Activated CD8-positive, alpha-beta T cell treated with anti-CD3 and anti-CD28 coated beads, Interleukin-2, amount 10 ng/mL, durations not matched to agents 7 days and 5 days (primary cell): ENCODE data around the gene EAF1. TPM values are rescaled to one million over a fixed set of nuclear protein-coding genes. Genes with fewer than 3 reads are reported as not detected.
A peak's percentile ranks its signal among the peaks of the same experiment; 100 is the strongest.
"Not testable (repeated sequence)": the region's sequence is repeated elsewhere in the genome, so short reads cannot be mapped to it uniquely, and the experiment has no call there.

Source experiments
- ATAC-seq: fragments of 150-1000 bp; cut with Tn5 transposase; one replicate; pipeline ENCODE4 v1.10.0; 2021; ENCODE audit warnings: moderate library complexity
- CTCF ChIA-PET: fragments of 350-600 bp; sonication (Branson Sonifier 250); formaldehyde crosslinking; loops from one replicate; lab custom pipeline; 2021; ENCODE audit warnings: antibody characterized with exemption; lab: Charles Lee
- POLR2A ChIA-PET: fragments of 350-600 bp; sonication (Branson Sonifier 250); formaldehyde crosslinking; loops from one replicate; lab custom pipeline; 2021; ENCODE audit warnings: antibody characterized with exemption; lab: Charles Lee
- DNase-seq: peaks from one replicate; pipeline ENCODE4 v3.0.0-alpha.2; 2020
- H3K27ac Mint-ChIP-seq: one replicate; pipeline ENCODE4 v1.8.0; 2021; ENCODE audit warnings: mild to moderate bottlenecking, mixed read lengths
- H3K27me3 Mint-ChIP-seq: one replicate; pipeline ENCODE4 v1.8.0; 2021; ENCODE audit warnings: low read depth, mixed read lengths
- H3K36me3 Mint-ChIP-seq: one replicate; pipeline ENCODE4 v1.8.0; 2021; ENCODE audit warnings: low read depth, mixed read lengths
- H3K4me1 Mint-ChIP-seq: one replicate; pipeline ENCODE4 v1.8.0; 2021; ENCODE audit warnings: low read depth, mixed read lengths
- H3K4me3 Mint-ChIP-seq: one replicate; pipeline ENCODE4 v1.8.0; 2021; ENCODE audit warnings: mild to moderate bottlenecking, mixed read lengths
- H3K9me3 Mint-ChIP-seq: one replicate; pipeline ENCODE4 v1.8.0; 2022; ENCODE audit warnings: mixed read lengths; ENCODE audit not compliant: insufficient read depth
- total RNA-seq, 2 experiments: library from RNA; stranded (reverse); gene quantifications; one replicate each; pipeline ENCODE4 v1.2.3, GENCODE V29; 2021

EAF1 gene
- total RNA-seq, 2 experiments from 2014 or later: 31.3 to 31.5 TPM

- no peak overlapping the region for H3K27ac Mint-ChIP-seq
- ChIA-PET POLR2A (no interaction called here), CTCF (interaction anchor here (0.7 to 1.9 kb wide), 3 partner anchors 62 to 200 kb away, joined by 3 to 7 read pairs (median 5); no protein-coding TSS in a partner anchor)
- peaks cover 3% of the 10 kb centered on the region for H3K36me3 Mint-ChIP-seq
- ATAC-seq (no peak), DNase-seq (no peak)
- H3K4me3 Mint-ChIP-seq: no peak overlapping the region
- peaks cover 8% of the 10 kb centered on the region for H3K4me1 Mint-ChIP-seq
- H3K27me3 Mint-ChIP-seq: peaks cover 3% of the 10 kb centered on the region
- no peaks in the 10 kb centered on the region for H3K9me3 Mint-ChIP-seq
Measured at GRCh38 chr3:15467227-15468181, 40.1 kb downstream of the EAF1 start.

GRCh38 chr3:15470261-15470660 is 42.9 kb downstream of the EAF1 start:
- ChIA-PET CTCF (interaction anchor here (1.6 kb wide), 2 partner anchors 10 to 15 kb away, joined by 4 read pairs; no protein-coding TSS in a partner anchor), POLR2A (no interaction called here)
- no peaks in the 10 kb centered on the region for H3K9me3 Mint-ChIP-seq
- peaks cover 3% of the 10 kb centered on the region for H3K27me3 Mint-ChIP-seq
- no peak for ATAC-seq
- H3K36me3 Mint-ChIP-seq: peaks cover 3% of the 10 kb centered on the region
- no peak overlapping the region for H3K27ac Mint-ChIP-seq
- peaks cover 3% of the 10 kb centered on the region for H3K4me1 Mint-ChIP-seq
- H3K4me3 Mint-ChIP-seq: no peak overlapping the region
- DNase-seq: no peak

- H3K4me1 Mint-ChIP-seq: peaks cover 3% of the 10 kb centered on the region
- DNase-seq (no peak), ATAC-seq (no peak)
- ChIA-PET CTCF (interaction anchor here (1.1 kb wide), 1 partner anchor 8 kb away, joined by 3 read pairs; no protein-coding TSS in a partner anchor), POLR2A (interaction anchor here (0.7 kb wide), 1 partner anchor 15 kb away, joined by 3 read pairs; no protein-coding TSS in a partner anchor)
- no peak overlapping the region for H3K27ac Mint-ChIP-seq
- no peaks in the 10 kb centered on the region for H3K9me3 Mint-ChIP-seq
- peaks cover 3% of the 10 kb centered on the region for H3K27me3 Mint-ChIP-seq
- H3K36me3 Mint-ChIP-seq: peaks cover 3% of the 10 kb centered on the region
- no peak overlapping the region for H3K4me3 Mint-ChIP-seq
Measured at GRCh38 chr3:15470849-15471248, 43.5 kb downstream of the EAF1 start.

- no peak for DNase-seq
- H3K27ac Mint-ChIP-seq: no peak overlapping the region
- peaks cover 3% of the 10 kb centered on the region for H3K4me1 Mint-ChIP-seq
- H3K36me3 Mint-ChIP-seq: no peaks in the 10 kb centered on the region
- peaks cover 3% of the 10 kb centered on the region for H3K27me3 Mint-ChIP-seq
- POLR2A ChIA-PET: no interaction called here
- CTCF ChIA-PET: interaction anchor here (1.1 kb wide), 1 partner anchor 9 kb away, joined by 3 read pairs; no protein-coding TSS in a partner anchor
- H3K9me3 Mint-ChIP-seq: no peaks in the 10 kb centered on the region
- no peak for ATAC-seq
- no peak overlapping the region for H3K4me3 Mint-ChIP-seq
Measured at GRCh38 chr3:15471861-15472260, 44.5 kb downstream of the EAF1 start.

GRCh38 chr3:15475161-15475560 is 47.8 kb downstream of the EAF1 start:
- H3K9me3 Mint-ChIP-seq: no peaks in the 10 kb centered on the region
- ChIA-PET CTCF (no interaction called here), POLR2A (no interaction called here)
- no peak overlapping the region for H3K4me3 Mint-ChIP-seq
- no peaks in the 10 kb centered on the region for H3K36me3 Mint-ChIP-seq
- H3K4me1 Mint-ChIP-seq: no peaks in the 10 kb centered on the region
- ATAC-seq (no peak), DNase-seq (no peak)
- H3K27me3 Mint-ChIP-seq: peaks cover 3% of the 10 kb centered on the region
- H3K27ac Mint-ChIP-seq: no peak overlapping the region

GRCh38 chr3:15476378-15476777 is 49.0 kb downstream of the EAF1 start:
- no peaks in the 10 kb centered on the region for H3K4me1 Mint-ChIP-seq
- ChIA-PET POLR2A (no interaction called here), CTCF (no interaction called here)
- DNase-seq: no peak
- H3K9me3 Mint-ChIP-seq: no peaks in the 10 kb centered on the region
- peaks cover under 1% of the 10 kb centered on the region for H3K27me3 Mint-ChIP-seq
- peaks cover 2% of the 10 kb centered on the region for H3K36me3 Mint-ChIP-seq
- H3K27ac Mint-ChIP-seq: no peak overlapping the region
- no peak overlapping the region for H3K4me3 Mint-ChIP-seq
- ATAC-seq: no peak

- peak overlapping the region; percentile 0 for H3K27ac Mint-ChIP-seq
- no peaks in the 10 kb centered on the region for H3K9me3 Mint-ChIP-seq
- DNase-seq: no peak
- H3K27me3 Mint-ChIP-seq: peaks cover 8% of the 10 kb centered on the region
- no peak overlapping the region for H3K4me3 Mint-ChIP-seq
- ChIA-PET CTCF (interaction anchor here (0.8 kb wide), 1 partner anchor 79 kb away, joined by 3 read pairs; no protein-coding TSS in a partner anchor), POLR2A (no interaction called here)
- H3K4me1 Mint-ChIP-seq: no peaks in the 10 kb centered on the region
- no peak for ATAC-seq
- peaks cover 2% of the 10 kb centered on the region for H3K36me3 Mint-ChIP-seq
Measured at GRCh38 chr3:15477951-15478639, 50.7 kb downstream of the EAF1 start.

- ChIA-PET POLR2A (interaction anchor here (0.7 kb wide), 1 partner anchor 1504 kb away, joined by 3 read pairs; no protein-coding TSS in a partner anchor), CTCF (no interaction called here)
- DNase-seq (no peak), ATAC-seq (no peak)
- H3K4me3 Mint-ChIP-seq: no peak overlapping the region
- H3K4me1 Mint-ChIP-seq: no peaks in the 10 kb centered on the region
- H3K36me3 Mint-ChIP-seq: peaks cover 2% of the 10 kb centered on the region
- H3K27me3 Mint-ChIP-seq: peaks cover 13% of the 10 kb centered on the region
- no peaks in the 10 kb centered on the region for H3K9me3 Mint-ChIP-seq
- H3K27ac Mint-ChIP-seq: no peak overlapping the region
Measured at GRCh38 chr3:15478640-15478979, 51.2 kb downstream of the EAF1 start.

GRCh38 chr3:15479400-15480224 is 52.2 kb downstream of the EAF1 start:
- ChIA-PET POLR2A (interaction anchor here (0.7 kb wide), 1 partner anchor 1503 kb away, joined by 3 read pairs; no protein-coding TSS in a partner anchor), CTCF (no interaction called here)
- peaks cover 2% of the 10 kb centered on the region for H3K36me3 Mint-ChIP-seq
- peaks cover 18% of the 10 kb centered on the region for H3K27me3 Mint-ChIP-seq
- no peak overlapping the region for H3K27ac Mint-ChIP-seq
- no peaks in the 10 kb centered on the region for H3K4me1 Mint-ChIP-seq
- DNase-seq: no peak
- H3K4me3 Mint-ChIP-seq: no peak overlapping the region
- no peaks in the 10 kb centered on the region for H3K9me3 Mint-ChIP-seq
- ATAC-seq: no peak

GRCh38 chr3:15484551-15484950 is 57.2 kb downstream of the EAF1 start:
- POLR2A ChIA-PET, H3K4me1 Mint-ChIP-seq, H3K36me3 Mint-ChIP-seq, H3K27ac Mint-ChIP-seq, ATAC-seq, CTCF ChIA-PET, H3K4me3 Mint-ChIP-seq, DNase-seq, H3K9me3 Mint-ChIP-seq: not testable (repeated sequence)
- peaks cover 20% of the 10 kb centered on the region for H3K27me3 Mint-ChIP-seq

- no peak for ATAC-seq
- Mint-ChIP-seq H3K27ac (no peak overlapping the region), H3K4me1 (peaks cover 6% of the 10 kb centered on the region), H3K9me3 (no peaks in the 10 kb centered on the region), H3K4me3 (no peak overlapping the region), H3K27me3 (peaks cover 20% of the 10 kb centered on the region), H3K36me3 (peaks cover 5% of the 10 kb centered on the region)
- no peak for DNase-seq
- ChIA-PET POLR2A (no interaction called here), CTCF (no interaction called here)
Measured at GRCh38 chr3:15486020-15486419, 58.6 kb downstream of the EAF1 start.
